WTC11 (cell line): ENCODE data around the gene ZER1. TPM values are rescaled to one million over a fixed set of nuclear protein-coding genes. Genes with fewer than 3 reads are reported as not detected.
A peak's percentile ranks its signal among the peaks of the same experiment; 100 is the strongest.

Experiments used
- ATAC-seq: fragments of 200-7000 bp; cut with Tn5 transposase; 2 replicates; pipeline ENCODE4 v1.10.0; 2021; ENCODE audit warnings: mild to moderate bottlenecking, moderate library complexity
- CTCF ChIA-PET: fragments of 300-600 bp; sonication (Branson Sonifier 250); formaldehyde crosslinking; loops from one replicate; lab custom pipeline; 2021; ENCODE audit warnings: antibody characterized with exemption; lab: Charles Lee
- POLR2A ChIA-PET: fragments of 350-600 bp; sonication (Branson Sonifier 250); formaldehyde crosslinking; loops from one replicate; lab custom pipeline; 2021; ENCODE audit warnings: antibody characterized with exemption; lab: Charles Lee
- DNase-seq: peaks from one replicate; pipeline ENCODE4 v3.0.0; 2021; ENCODE audit warnings: low spot score
- H3K27ac Mint-ChIP-seq: 2 replicates; pipeline ENCODE4 v1.8.0; 2021; ENCODE audit warnings: mixed read lengths
- H3K27me3 Mint-ChIP-seq: 2 replicates; pipeline ENCODE4 v1.8.0; 2021; ENCODE audit warnings: low read depth, mild to moderate bottlenecking, moderate library complexity, mixed read lengths
- H3K36me3 Mint-ChIP-seq: 2 replicates; pipeline ENCODE4 v1.8.0; 2021; ENCODE audit warnings: mixed read lengths
- H3K4me1 Mint-ChIP-seq: 2 replicates; pipeline ENCODE4 v1.8.0; 2022; ENCODE audit warnings: mixed read lengths
- H3K4me3 Mint-ChIP-seq: 2 replicates; pipeline ENCODE4 v1.8.0; 2021; ENCODE audit warnings: mild to moderate bottlenecking, moderate library complexity, mixed read lengths
- H3K9me3 Mint-ChIP-seq: 2 replicates; pipeline ENCODE4 v1.8.0; 2021; ENCODE audit warnings: mixed read lengths
- ATF2 ChIP-seq: sonication (generic); formaldehyde crosslinking; IDR thresholded peaks from 2 replicates; pipeline ENCODE4 v1.8.1; 2022; ENCODE audit warnings: low read depth, missing genetic modification reagents, borderline replicate concordance
- CREM ChIP-seq: sonication (generic); formaldehyde crosslinking; IDR thresholded peaks from 2 replicates; pipeline ENCODE4 v1.8.1; 2022; ENCODE audit warnings: mild to moderate bottlenecking, missing genetic modification reagents, moderate library complexity
- ELF4 ChIP-seq: sonication (generic); formaldehyde crosslinking; IDR thresholded peaks from 2 replicates; pipeline ENCODE4 v1.8.1; 2022; ENCODE audit warnings: low read depth, mild to moderate bottlenecking, moderate library complexity, missing genetic modification reagents
- ERG ChIP-seq: fragments of 250-450 bp; sonication (Bioruptor Pico); IDR thresholded peaks from 2 replicates; pipeline ENCODE4 v1.8.0; 2021; ENCODE audit warnings: mild to moderate bottlenecking
- ESRRA ChIP-seq: sonication (generic); formaldehyde crosslinking; IDR thresholded peaks from 2 replicates; pipeline ENCODE4 v1.8.1; 2022; ENCODE audit warnings: mild to moderate bottlenecking, missing genetic modification reagents, borderline replicate concordance
- FOXP1 ChIP-seq: sonication (generic); formaldehyde crosslinking; IDR thresholded peaks from 2 replicates; pipeline ENCODE4 v1.8.0; 2022; ENCODE audit warnings: missing genetic modification reagents, mild to moderate bottlenecking, moderate library complexity, borderline replicate concordance
- JAZF1 ChIP-seq: fragments of 250-450 bp; sonication (Bioruptor Pico); IDR thresholded peaks from 2 replicates; pipeline ENCODE4 v1.9.0; 2021; ENCODE audit warnings: moderate library complexity, mild to moderate bottlenecking, inconsistent platforms
- JUN ChIP-seq: sonication (generic); formaldehyde crosslinking; IDR thresholded peaks from 2 replicates; pipeline ENCODE4 v1.8.0; 2023; ENCODE audit warnings: mild to moderate bottlenecking, missing genetic modification reagents
- NFYB ChIP-seq: sonication (generic); formaldehyde crosslinking; conservative IDR thresholded peaks from 2 replicates; pipeline ENCODE4 v1.8.0; 2022; ENCODE audit warnings: low read depth, missing genetic modification reagents
- NR1H2 ChIP-seq: sonication (generic); formaldehyde crosslinking; IDR thresholded peaks from 2 replicates; pipeline ENCODE4 v1.9.0; 2021; ENCODE audit warnings: mild to moderate bottlenecking, moderate library complexity, missing genetic modification reagents
- NR2C2 ChIP-seq: sonication (generic); formaldehyde crosslinking; IDR thresholded peaks from 2 replicates; pipeline ENCODE4 v1.8.0; 2022; ENCODE audit warnings: mild to moderate bottlenecking, missing genetic modification reagents
- NR3C1 ChIP-seq: sonication (generic); formaldehyde crosslinking; conservative IDR thresholded peaks from 2 replicates; pipeline ENCODE4 v1.8.1; 2023; ENCODE audit warnings: low read depth, mild to moderate bottlenecking, missing genetic modification reagents
- SOX15 ChIP-seq: fragments of 250-450 bp; sonication (Bioruptor Pico); IDR thresholded peaks from 2 replicates; pipeline ENCODE4 v1.9.0; 2021; ENCODE audit warnings: mild to moderate bottlenecking
- ZNF219 ChIP-seq: sonication (generic); formaldehyde crosslinking; IDR thresholded peaks from 2 replicates; pipeline ENCODE4 v1.8.0; 2023; ENCODE audit warnings: missing genetic modification reagents, mild to moderate bottlenecking, borderline replicate concordance
- ZNF396 ChIP-seq: fragments of 250-450 bp; sonication (Bioruptor Pico); IDR thresholded peaks from 2 replicates; pipeline ENCODE4 v1.8.0; 2021; ENCODE audit warnings: mild to moderate bottlenecking, moderate library complexity, borderline replicate concordance
- ZNF423 ChIP-seq: fragments of 250-450 bp; sonication (Bioruptor Pico); IDR thresholded peaks from 2 replicates; pipeline ENCODE4 v2.1.2; 2022; ENCODE audit warnings: mild to moderate bottlenecking, moderate library complexity
- ZNF425 ChIP-seq: fragments of 250-450 bp; sonication (Bioruptor Pico); conservative IDR thresholded peaks from 2 replicates; pipeline ENCODE4 v1.9.0; 2021; ENCODE audit warnings: mild to moderate bottlenecking
- ZNF512 ChIP-seq: sonication (generic); formaldehyde crosslinking; IDR thresholded peaks from 2 replicates; pipeline ENCODE4 v1.8.1; 2022; ENCODE audit warnings: missing genetic modification reagents, borderline replicate concordance
- total RNA-seq: library from RNA; stranded (reverse); gene quantifications from 3 replicates; pipeline ENCODE4 v1.2.3, GENCODE V29; 2021
- TF ChIP-seq, protein P1 (sequence below): sonication (generic); formaldehyde crosslinking; IDR thresholded peaks from 2 replicates; pipeline ENCODE4 v1.8.1; 2023; ENCODE audit warnings: mild to moderate bottlenecking, missing genetic modification reagents, moderate library complexity
- TF ChIP-seq, protein P2 (sequence below): sonication (generic); formaldehyde crosslinking; IDR thresholded peaks from 2 replicates; pipeline ENCODE4 v1.8.1; 2023; ENCODE audit warnings: mild to moderate bottlenecking, missing genetic modification reagents, moderate library complexity
- TF ChIP-seq, protein P3 (sequence below): sonication (generic); formaldehyde crosslinking; conservative IDR thresholded peaks from 2 replicates; pipeline ENCODE4 v1.8.1; 2023; ENCODE audit warnings: mild to moderate bottlenecking, low read depth, missing genetic modification reagents, moderate library complexity

ZER1 gene
- total RNA-seq, 1 experiment from 2014 or later = 23.8 TPM

- Mint-ChIP-seq H3K27ac (peak overlapping the region; percentile 90), H3K36me3 (no peaks in the 10 kb centered on the region; the same call in 1 of the 2 replicates), H3K4me3 (no peak overlapping the region), H3K27me3 (no peaks in the 10 kb centered on the region), H3K4me1 (peaks cover 10% of the 10 kb centered on the region), H3K9me3 (no peaks in the 10 kb centered on the region)
- ChIA-PET CTCF (interaction anchor here (0.5 to 1.8 kb wide), 26 partner anchors 9 to 352 kb away, joined by 3 to 20 read pairs (median 4); partner anchors contain the start of genes ENDOG, PKN3, SH3GLB2 and SPOUT1), POLR2A (interaction anchor here (0.6 to 1.0 kb wide), 3 partner anchors 24 to 81 kb away, joined by 4 to 5 read pairs (median 4); no protein-coding TSS in a partner anchor)
- ATAC-seq (peak; percentile 87), DNase-seq (peak; percentile 50)
- TF ChIP-seq SOX15 (CRISPR knock-in tag) (no peak), JUN (CRISPR knock-in tag) (no peak), JAZF1 (no peak), FOXP1 (CRISPR knock-in tag) (0 out of 2 replicates have a peak, but pooled peaks have one; percentile 13)
These were observed 7.4 kb downstream of the ZER1 start for GRCh38 chr9:128764361-128764760.

DNA sequence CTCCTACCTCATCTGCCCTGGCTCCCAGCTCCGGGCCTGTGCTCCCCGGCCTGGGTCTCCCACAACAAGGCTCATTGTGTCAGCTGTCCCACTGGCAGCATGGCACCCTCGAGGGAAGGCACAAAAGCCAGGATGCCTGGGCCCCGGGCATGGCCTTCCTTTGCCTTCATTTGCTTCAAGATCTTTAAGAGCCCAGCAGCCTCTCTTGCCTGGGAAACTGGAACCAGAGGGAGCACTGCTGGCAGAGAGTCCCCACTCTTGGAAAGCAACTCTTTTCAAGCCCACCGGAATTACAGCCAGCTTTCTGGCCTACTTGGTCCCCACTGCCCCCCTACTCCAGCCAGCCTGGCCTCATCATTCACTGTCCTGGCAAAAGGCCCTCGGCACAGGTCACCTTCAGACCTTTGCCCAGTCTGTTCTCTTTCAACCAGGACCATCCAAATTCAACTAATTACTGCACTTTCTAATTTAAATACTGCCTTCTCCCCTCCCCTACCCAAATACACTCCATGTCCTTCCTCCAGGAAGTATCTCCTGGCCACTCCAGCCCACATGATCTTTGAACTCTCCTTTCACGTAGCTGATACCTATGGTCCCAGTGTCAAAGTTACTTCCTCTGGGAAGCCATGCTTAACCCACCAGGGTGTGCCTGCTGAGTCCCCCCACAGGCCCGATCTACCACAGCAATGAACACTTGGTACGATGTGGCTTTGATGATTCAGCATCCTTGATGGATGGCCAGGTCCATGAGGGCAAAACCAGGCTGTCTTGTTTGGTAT, 8.9 kb downstream of the ZER1 start:
- ATAC-seq (no peak), DNase-seq (no peak)
- H3K4me1 Mint-ChIP-seq = peaks cover 10% of the 10 kb centered on the region
- no peaks in the 10 kb centered on the region for H3K27me3 Mint-ChIP-seq
- H3K36me3 Mint-ChIP-seq = no peaks in the 10 kb centered on the region; the same call in 1 of the 2 replicates
- CTCF ChIA-PET = interaction anchor here (1.2 kb wide), 1 partner anchor 8 kb away, joined by 4 read pairs; no protein-coding TSS in a partner anchor
- TF ChIP-seq NR2C2 (CRISPR knock-in tag) (no peak), NFYB (CRISPR knock-in tag) (no peak), ZNF396 (no peak), ZNF423 (no peak), ZNF219 (no peak), ATF2 (CRISPR knock-in tag) (no peak), ESRRA (no peak), NR3C1 (CRISPR knock-in tag) (no peak), ZNF512 (CRISPR knock-in tag) (no peak), SOX15 (CRISPR knock-in tag) (no peak), CREM (CRISPR knock-in tag) (no peak)
- TF ChIP-seq, protein P1, sequence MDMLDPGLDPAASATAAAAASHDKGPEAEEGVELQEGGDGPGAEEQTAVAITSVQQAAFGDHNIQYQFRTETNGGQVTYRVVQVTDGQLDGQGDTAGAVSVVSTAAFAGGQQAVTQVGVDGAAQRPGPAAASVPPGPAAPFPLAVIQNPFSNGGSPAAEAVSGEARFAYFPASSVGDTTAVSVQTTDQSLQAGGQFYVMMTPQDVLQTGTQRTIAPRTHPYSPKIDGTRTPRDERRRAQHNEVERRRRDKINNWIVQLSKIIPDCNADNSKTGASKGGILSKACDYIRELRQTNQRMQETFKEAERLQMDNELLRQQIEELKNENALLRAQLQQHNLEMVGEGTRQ (CRISPR knock-in tag) = no peak
- TF ChIP-seq, protein P2, sequence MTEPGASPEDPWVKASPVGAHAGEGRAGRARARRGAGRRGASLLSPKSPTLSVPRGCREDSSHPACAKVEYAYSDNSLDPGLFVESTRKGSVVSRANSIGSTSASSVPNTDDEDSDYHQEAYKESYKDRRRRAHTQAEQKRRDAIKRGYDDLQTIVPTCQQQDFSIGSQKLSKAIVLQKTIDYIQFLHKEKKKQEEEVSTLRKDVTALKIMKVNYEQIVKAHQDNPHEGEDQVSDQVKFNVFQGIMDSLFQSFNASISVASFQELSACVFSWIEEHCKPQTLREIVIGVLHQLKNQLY (CRISPR knock-in tag) = no peak
- no peaks in the 10 kb centered on the region for H3K9me3 Mint-ChIP-seq
- H3K4me3 Mint-ChIP-seq = no peak overlapping the region
- POLR2A ChIA-PET = no interaction called here
- peak overlapping the region; percentile 69 for H3K27ac Mint-ChIP-seq

DNA sequence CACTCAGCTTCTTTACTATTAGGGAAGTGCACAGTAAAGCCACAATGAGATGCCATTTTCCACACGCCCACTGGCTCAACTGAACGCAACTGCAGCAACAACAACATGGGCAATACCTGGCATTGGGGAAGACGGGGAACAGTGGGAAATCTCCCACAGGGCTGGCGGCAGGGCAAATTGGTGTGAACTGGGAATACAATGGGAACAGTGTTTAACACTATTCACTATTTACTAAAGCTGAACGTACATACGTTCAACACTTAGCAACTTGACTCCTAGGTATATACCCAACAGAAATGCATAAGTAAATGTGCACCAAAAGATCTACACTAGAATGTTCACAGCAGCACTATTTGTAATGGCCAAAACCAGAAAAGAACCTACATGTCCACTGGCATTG, 14.1 kb downstream of the ZER1 start:
- Mint-ChIP-seq H3K27ac (no peak overlapping the region), H3K27me3 (no peaks in the 10 kb centered on the region), H3K4me3 (no peak overlapping the region), H3K4me1 (no peaks in the 10 kb centered on the region), H3K9me3 (no peaks in the 10 kb centered on the region), H3K36me3 (no peaks in the 10 kb centered on the region)
- no peak for DNase-seq
- ChIA-PET POLR2A (no interaction called here), CTCF (no interaction called here)
- no peak for ATAC-seq
- TF ChIP-seq ELF4 (no peak), ZNF425 (CRISPR knock-in tag) (no peak), ERG (CRISPR knock-in tag) (no peak), NR1H2 (no peak)
- TF ChIP-seq, protein P3, sequence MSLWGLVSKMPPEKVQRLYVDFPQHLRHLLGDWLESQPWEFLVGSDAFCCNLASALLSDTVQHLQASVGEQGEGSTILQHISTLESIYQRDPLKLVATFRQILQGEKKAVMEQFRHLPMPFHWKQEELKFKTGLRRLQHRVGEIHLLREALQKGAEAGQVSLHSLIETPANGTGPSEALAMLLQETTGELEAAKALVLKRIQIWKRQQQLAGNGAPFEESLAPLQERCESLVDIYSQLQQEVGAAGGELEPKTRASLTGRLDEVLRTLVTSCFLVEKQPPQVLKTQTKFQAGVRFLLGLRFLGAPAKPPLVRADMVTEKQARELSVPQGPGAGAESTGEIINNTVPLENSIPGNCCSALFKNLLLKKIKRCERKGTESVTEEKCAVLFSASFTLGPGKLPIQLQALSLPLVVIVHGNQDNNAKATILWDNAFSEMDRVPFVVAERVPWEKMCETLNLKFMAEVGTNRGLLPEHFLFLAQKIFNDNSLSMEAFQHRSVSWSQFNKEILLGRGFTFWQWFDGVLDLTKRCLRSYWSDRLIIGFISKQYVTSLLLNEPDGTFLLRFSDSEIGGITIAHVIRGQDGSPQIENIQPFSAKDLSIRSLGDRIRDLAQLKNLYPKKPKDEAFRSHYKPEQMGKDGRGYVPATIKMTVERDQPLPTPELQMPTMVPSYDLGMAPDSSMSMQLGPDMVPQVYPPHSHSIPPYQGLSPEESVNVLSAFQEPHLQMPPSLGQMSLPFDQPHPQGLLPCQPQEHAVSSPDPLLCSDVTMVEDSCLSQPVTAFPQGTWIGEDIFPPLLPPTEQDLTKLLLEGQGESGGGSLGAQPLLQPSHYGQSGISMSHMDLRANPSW (CRISPR knock-in tag) = no peak
